GM21528 (cell line): ENCODE data around the gene CAMTA1.
"Not testable (repeated sequence)": the region's sequence is repeated elsewhere in the genome, so short reads cannot be mapped to it uniquely, and the experiment has no call there.

Source experiments
- ATAC-seq: cut with Tn5 transposase; IDR thresholded peaks from one replicate; pipeline ENCODE4 v1.9.1; 2021; ENCODE audit warnings: mild to moderate bottlenecking, moderate library complexity; ENCODE audit not compliant: unreplicated experiment, low FRiP score

CAMTA1 gene

GRCh38 chr1:6904476-6905170 is 119.4 kb downstream of the CAMTA1 start:
- ATAC-seq: no peak

GRCh38 chr1:6905331-6905730 is 120.1 kb downstream of the CAMTA1 start:
- ATAC-seq: no peak

- no peak for ATAC-seq
These were observed 120.5 kb downstream of the CAMTA1 start for GRCh38 chr1:6905790-6906189.

- no peak for ATAC-seq
These were observed 121.5 kb downstream of the CAMTA1 start for GRCh38 chr1:6906783-6907182.

- no peak for ATAC-seq
These were observed 121.9 kb downstream of the CAMTA1 start for GRCh38 chr1:6907201-6907600.

GRCh38 chr1:6907676-6908434 is 122.6 kb downstream of the CAMTA1 start:
- no peak for ATAC-seq

GRCh38 chr1:6909401-6909800 is 124.1 kb downstream of the CAMTA1 start:
- ATAC-seq: no peak

GRCh38 chr1:6909857-6910256 is 124.6 kb downstream of the CAMTA1 start:
- no peak for ATAC-seq

GRCh38 chr1:6911021-6911941 is 126.0 kb downstream of the CAMTA1 start:
- no peak for ATAC-seq

GRCh38 chr1:6911974-6912373 is 126.7 kb downstream of the CAMTA1 start:
- no peak for ATAC-seq

- no peak for ATAC-seq
These were observed 127.3 kb downstream of the CAMTA1 start for GRCh38 chr1:6912518-6912917.

GRCh38 chr1:6913086-6913485 is 127.8 kb downstream of the CAMTA1 start:
- ATAC-seq: no peak

- ATAC-seq: no peak
These were observed 129.5 kb downstream of the CAMTA1 start for GRCh38 chr1:6914706-6915105.

GRCh38 chr1:6915999-6916565 is 130.8 kb downstream of the CAMTA1 start:
- no peak for ATAC-seq

- ATAC-seq: no peak
These were observed 131.8 kb downstream of the CAMTA1 start for GRCh38 chr1:6917067-6917466.

- no peak for ATAC-seq
These were observed 133.1 kb downstream of the CAMTA1 start for GRCh38 chr1:6918186-6918924.

- ATAC-seq: no peak
These were observed 133.8 kb downstream of the CAMTA1 start for GRCh38 chr1:6918925-6919511.

GRCh38 chr1:6921506-6921905 is 136.3 kb downstream of the CAMTA1 start:
- ATAC-seq: not testable (repeated sequence)

- no peak for ATAC-seq
These were observed 137.1 kb downstream of the CAMTA1 start for GRCh38 chr1:6922096-6922931.
